ENCODE results near the gene CNKSR3. TPM values are rescaled to one million over a fixed set of nuclear protein-coding genes. Genes with fewer than 3 reads are reported as not detected.

Gene CNKSR3

GRCh38 chr6:154341336-154341735 lies 169.1 kb downstream of the CNKSR3 start:
- H3K36me3 ChIP-seq (replicated peaks in 1 of 2; ENCODE audit: control insufficient read depth in 2 of 2, insufficient read depth in 2 of 2, low read length in 2 of 2), result no peaks in the 10 kb centered on the region
- H3K4ac ChIP-seq (ENCODE audit: low read length), result no peak overlapping the region
- no peak overlapping the region for H3K4me3 ChIP-seq (ENCODE audit: low read length in 2 of 2)
- no peak overlapping the region for H3K9ac ChIP-seq (ENCODE audit: low read depth, low read length, poor library complexity)
- H3K9me3 ChIP-seq (replicated peaks in 1 of 2; ENCODE audit: control insufficient read depth in 2 of 2, insufficient read depth in 1 of 2, low read depth in 1 of 2, low read length in 2 of 2), result no peaks in the 10 kb centered on the region
- no peak overlapping the region for H4K8ac ChIP-seq (ENCODE audit: low read depth, low read length)
- no peak overlapping the region for H2BK15ac ChIP-seq (ENCODE audit: low read length)
- H3K4me2 ChIP-seq (ENCODE audit: insufficient read depth, low read length, poor library complexity, severe bottlenecking), result no peak overlapping the region
- H3K27ac ChIP-seq (replicated peaks; ENCODE audit: low read length), result no peak overlapping the region
- H2BK5ac ChIP-seq (ENCODE audit: low read length), result no peak overlapping the region
- no peak for DNase-seq (ENCODE audit: low spot score)
- H3K18ac ChIP-seq (ENCODE audit: low read length), result no peak overlapping the region
- H3K23ac ChIP-seq (ENCODE audit: low read depth, low read length, poor library complexity), result no peak overlapping the region
- H2AK5ac ChIP-seq (ENCODE audit: low read depth, low read length), result no peak overlapping the region
- H3K79me1 ChIP-seq (ENCODE audit: low read depth, low read length), result no peaks in the 10 kb centered on the region
- no peak overlapping the region for H3K14ac ChIP-seq (ENCODE audit: low read length)
- H2BK120ac ChIP-seq (ENCODE audit: low read depth, low read length), result no peak overlapping the region
- WGBS, 2 donors (ENCODE audit: extremely low coverage in 2 of 2, insufficient read length in 2 of 2, insufficient replicate concordance in 1 of 2), result no CpG with 5 or more reads among the region's 4 CpGs
- H4K91ac ChIP-seq (ENCODE audit: low read depth, low read length, poor library complexity), result no peak overlapping the region
- no peaks in the 10 kb centered on the region for H3K27me3 ChIP-seq (ENCODE audit: control insufficient read depth in 3 of 3, insufficient read depth in 3 of 3, low read depth in 1 of 3, low read length in 3 of 3)
- peaks cover 0 to 2% of the 10 kb centered on the region in 2 donors for H3K4me1 ChIP-seq (ENCODE audit: control insufficient read depth in 2 of 2, insufficient read depth in 1 of 2, low read depth in 1 of 2, low read length in 2 of 2)
- peak overlapping the region; percentile 24 for H2AFZ ChIP-seq (ENCODE audit: low read length)
- no peak overlapping the region for H2BK12ac ChIP-seq (ENCODE audit: low read length)

Small RNA genes lying within 50 kb of the gene (small RNA-seq; reads per million reads assigned to genes)
- gene AL357075.2 (ENCODE audit: insufficient read depth), result not detected
